Epithelial cell of proximal tubule (primary cell): ENCODE results near the gene HAS3. TPM values are rescaled to one million over a fixed set of nuclear protein-coding genes. Genes with fewer than 3 reads are reported as not detected.
A peak's percentile ranks its signal among the peaks of the same experiment; 100 is the strongest.
"Not testable (repeated sequence)": the region's sequence is repeated elsewhere in the genome, so short reads cannot be mapped to it uniquely, and the experiment has no call there.

Source experiments
- DNase-seq: peaks from one replicate; pipeline ENCODE4 v3.0.0-alpha.2; 2011; ENCODE audit warnings: low read depth
- H3K4me3 ChIP-seq: 2 replicates; pipeline ENCODE4 v1.5.1; 2011; ENCODE audit warnings: low read depth, mild to moderate bottlenecking, low read length
- total RNA-seq: library from RNA; depleted of rRNA; stranded (reverse); fragments of >200 nt; gene quantifications from 2 replicates; pipeline ENCODE4 v1.2.3, GENCODE V29; 2015
- TF ChIP-seq, protein P1 (sequence below): conservative IDR thresholded peaks from 2 replicates; pipeline ENCODE4 v1.5.1; 2012; ENCODE audit warnings: low read depth, mild to moderate bottlenecking, low read length

The HAS3 gene
- total RNA-seq, 1 donor from 2014 or later = 14.0 TPM

DNA sequence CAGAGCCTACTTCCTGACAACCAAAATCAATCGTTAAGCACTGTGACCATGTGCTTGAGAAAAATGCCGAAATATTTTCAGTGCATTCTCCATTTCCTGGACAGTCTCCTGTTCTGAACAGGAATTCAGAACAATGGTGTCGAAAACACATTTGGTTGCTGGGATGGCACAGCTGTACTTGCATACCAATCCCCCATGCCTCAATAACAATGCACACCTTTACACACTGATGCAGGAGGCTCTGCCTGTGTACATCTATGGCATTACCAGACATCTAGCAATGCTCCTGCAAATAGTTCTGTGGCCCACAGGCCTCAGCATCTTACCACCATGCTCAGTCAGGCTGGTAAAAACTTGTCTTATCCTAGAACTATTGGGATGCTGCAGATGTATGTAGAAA lies 20.8 kb downstream of the HAS3 start:
- no peak for DNase-seq
- H3K4me3 ChIP-seq = no peak overlapping the region
- TF ChIP-seq, protein P1, sequence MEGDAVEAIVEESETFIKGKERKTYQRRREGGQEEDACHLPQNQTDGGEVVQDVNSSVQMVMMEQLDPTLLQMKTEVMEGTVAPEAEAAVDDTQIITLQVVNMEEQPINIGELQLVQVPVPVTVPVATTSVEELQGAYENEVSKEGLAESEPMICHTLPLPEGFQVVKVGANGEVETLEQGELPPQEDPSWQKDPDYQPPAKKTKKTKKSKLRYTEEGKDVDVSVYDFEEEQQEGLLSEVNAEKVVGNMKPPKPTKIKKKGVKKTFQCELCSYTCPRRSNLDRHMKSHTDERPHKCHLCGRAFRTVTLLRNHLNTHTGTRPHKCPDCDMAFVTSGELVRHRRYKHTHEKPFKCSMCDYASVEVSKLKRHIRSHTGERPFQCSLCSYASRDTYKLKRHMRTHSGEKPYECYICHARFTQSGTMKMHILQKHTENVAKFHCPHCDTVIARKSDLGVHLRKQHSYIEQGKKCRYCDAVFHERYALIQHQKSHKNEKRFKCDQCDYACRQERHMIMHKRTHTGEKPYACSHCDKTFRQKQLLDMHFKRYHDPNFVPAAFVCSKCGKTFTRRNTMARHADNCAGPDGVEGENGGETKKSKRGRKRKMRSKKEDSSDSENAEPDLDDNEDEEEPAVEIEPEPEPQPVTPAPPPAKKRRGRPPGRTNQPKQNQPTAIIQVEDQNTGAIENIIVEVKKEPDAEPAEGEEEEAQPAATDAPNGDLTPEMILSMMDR = no peak

DNA sequence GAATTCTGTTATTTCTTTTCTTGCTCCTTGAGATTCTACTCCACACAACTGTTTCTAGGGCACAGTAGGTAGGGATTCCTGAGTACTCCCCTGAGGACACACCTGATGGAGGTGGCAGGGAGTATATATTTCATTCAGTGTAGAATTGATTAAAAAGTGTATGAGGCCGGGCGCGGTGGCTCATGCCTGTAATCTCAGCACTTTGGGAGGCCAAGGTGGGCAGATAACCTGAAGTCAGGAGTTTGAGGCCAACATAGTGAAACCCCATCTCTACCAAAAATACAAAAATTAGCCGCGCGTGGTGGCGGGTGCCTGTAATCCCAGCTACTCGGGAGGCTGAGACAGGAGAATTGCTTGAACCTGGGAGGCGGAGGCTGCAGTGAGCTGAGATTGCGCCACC lies 21.3 kb downstream of the HAS3 start:
- H3K4me3 ChIP-seq, DNase-seq: not testable (repeated sequence)

DNA sequence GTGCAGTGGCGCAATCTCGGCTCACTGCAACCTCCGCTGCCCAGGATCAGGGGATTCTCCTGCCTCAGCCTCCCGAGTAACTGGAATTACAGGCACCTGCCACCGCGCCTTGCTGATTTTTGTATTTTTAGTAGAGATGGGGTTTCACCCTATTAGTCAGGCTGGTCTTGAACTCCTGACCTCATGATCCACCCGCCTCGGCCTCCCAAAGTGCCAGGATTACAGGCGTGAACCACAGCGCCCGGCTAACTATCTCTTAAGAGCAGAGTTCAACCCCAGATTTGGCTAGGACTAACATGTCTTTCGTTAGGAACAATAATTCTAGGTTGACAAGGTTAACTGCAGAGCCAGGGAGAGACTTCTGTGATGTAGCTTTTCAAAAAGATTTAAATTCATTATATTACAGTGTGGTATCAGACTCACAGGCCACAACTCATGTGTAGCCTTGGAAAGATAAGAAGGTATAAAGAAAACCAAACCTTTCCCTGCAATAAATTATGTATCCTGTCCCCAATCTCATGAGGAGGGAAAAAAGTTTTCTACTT lies 22.6 kb downstream of the HAS3 start:
- no peak for DNase-seq
- TF ChIP-seq, protein P1 = no peak

DNA sequence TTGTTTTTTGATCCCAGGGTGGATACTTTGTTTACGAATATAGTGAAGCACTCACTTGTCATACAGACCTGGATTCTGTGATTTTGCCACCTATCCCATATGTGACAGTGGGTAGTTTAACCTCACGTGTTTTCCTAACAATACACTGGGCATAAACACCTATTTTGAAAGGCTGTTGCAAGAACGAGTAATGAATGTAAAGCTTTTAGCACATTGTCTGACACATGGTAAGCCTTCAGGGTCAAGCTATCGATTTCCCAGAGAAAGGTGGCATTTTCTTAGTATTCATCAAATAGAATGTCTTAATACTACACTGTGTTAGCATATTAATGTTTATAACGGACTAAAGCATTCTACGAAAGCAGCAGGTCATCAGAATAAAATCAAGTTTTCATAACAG lies 25.0 kb downstream of the HAS3 start:
- no peak for DNase-seq
- peak overlapping the region; percentile 85 for H3K4me3 ChIP-seq
- TF ChIP-seq, protein P1 = no peak

More for the DNA sequence above, 22.6 kb downstream of the HAS3 start:
- no peak overlapping the region for H3K4me3 ChIP-seq

DNA sequence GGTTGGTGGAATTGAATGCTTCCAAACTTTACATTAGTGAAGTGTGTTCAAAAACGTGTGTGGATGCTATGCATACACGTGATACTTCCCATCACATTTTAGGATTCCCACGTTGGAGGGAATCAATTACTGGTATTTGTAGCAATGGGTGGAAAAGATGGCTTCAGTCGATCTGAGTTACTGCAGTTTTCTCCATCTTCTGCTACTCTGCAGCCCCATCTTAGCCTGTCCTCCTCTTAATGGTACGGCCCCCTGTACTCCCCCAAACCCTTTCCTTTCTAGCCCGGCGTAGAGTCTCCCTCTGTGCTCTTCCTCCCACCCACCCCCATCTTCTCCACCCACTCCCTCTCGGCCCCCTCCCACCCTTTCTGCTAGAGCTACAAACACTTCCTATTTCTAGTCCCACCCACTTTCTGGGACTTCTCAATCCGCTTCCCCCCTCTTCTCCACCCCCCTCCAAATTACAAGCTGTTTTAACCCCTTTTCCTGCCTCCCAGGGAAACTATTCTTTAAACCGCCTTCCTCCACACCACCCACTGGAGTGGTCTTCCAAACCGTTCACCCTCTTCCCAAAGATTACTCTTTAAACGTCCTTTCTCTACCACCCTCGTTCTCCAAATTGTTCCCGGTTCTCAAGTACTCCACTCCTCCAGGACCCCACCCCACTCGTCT lies 25.9 kb downstream of the HAS3 start:
- H3K4me3 ChIP-seq = peak overlapping the region; percentile 85
- DNase-seq = no peak
- TF ChIP-seq, protein P1 = no peak

DNA sequence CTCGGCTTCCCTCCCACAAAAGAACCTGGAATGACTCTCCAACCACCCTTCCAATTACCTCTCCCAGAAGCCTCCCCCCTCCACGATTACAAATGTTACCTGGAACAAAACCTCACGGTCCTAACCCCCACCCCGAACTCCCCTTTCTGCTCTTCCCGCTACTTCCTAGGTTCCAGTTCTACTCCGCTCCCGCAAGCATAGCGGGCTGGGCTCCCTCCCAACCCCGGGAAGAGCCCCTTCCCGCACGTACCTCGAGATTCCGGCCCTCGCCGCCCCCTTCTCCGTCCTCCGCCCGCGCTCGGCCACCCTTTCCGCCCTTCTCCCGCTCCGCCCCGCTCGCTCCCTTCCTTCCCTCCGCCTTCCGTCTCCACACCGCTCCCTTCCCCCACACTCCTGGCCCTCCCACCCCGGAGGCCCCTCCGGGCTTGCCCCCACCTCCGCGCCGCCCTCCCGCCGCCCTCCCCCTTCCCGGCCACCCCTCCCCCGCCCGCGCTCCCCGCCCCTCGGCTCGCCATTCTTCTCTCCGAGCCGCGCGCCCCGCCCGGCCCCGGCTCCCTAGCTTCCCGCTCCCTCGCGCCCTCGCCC lies 26.5 kb downstream of the HAS3 start:
- peak overlapping the region; percentile 85 for H3K4me3 ChIP-seq
- no peak for DNase-seq
- TF ChIP-seq, protein P1 = no peak

DNA sequence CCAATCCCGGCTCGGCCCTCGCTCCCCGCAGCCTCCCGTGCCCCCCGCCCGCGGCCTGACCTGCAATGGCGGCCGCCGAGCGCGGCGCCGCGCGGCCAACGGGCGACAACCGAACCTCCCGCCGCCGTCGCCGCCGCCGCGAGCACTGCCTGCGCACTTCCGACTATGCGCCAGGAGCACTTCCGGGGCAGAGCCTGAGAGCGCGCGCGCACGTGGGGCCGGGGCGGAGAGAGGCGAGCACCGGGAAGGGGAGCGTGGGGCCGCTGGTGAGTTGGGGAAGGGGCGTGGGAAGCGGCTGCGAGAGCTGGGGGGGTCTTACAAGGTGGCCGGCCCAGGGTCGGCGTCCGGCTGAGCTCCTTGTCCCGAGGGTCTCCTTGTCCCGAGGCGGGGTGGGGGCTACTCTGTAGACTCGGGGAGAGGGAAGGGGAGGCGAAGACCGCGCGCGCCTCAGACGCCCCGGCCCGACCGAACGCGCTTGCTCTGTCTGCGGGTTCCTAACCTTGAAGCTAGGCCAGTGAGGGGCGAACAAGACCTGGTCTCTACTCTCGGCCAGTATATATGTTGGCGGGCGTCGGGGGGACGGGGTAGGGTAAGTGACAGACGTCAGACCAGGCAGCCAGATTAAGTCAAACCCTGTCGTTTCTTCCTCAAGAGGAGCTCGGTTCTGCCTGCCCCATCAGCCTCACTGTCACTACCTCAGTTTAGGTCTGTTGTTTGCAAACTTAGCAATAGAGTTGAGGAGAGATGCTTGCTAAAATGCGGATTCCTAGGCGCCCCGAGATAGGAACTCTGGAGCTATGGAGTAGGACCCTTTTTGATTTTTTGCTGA lies 27.2 kb downstream of the HAS3 start, which contains the start of the genes CHTF8 and UTP4:
Gene CHTF8 (minus strand): TSS at position 165 of the 829 bp plus-strand sequence. CDS start 11,130 bp downstream, outside the sequence.
Gene UTP4 (plus strand): TSS at position 226 of the 829 bp plus-strand sequence. CDS start 811 bp downstream, outside the sequence.
- DNase-seq = no peak
- peak within 1 kb of the TSS; percentile 85 for H3K4me3 ChIP-seq
- TF ChIP-seq, protein P1 = no peak
